Tibial nerve (tissue), 3 donors: ENCODE measurements around the gene IL17C.

Experiments
- POLR2A ChIP-seq, 2 donors: fragments of 450-650 bp; IDR thresholded peaks; one replicate each; pipeline ENCODE4 v1.6.1; 2017; ENCODE audit warnings: antibody characterized with exemption in 2 of 2, mild to moderate bottlenecking in 2 of 2, moderate library complexity in 2 of 2
- TF ChIP-seq, protein P1 (sequence below), 5 experiments: fragments of 200-600 bp in 3 of 5; fragments of 450-650 bp in 2 of 5; sonication (generic) in 3 of 5; IDR thresholded peaks; one replicate each; pipeline ENCODE4 v1.5.1; 2016 to 2019; ENCODE audit warnings: antibody characterized with exemption in 5 of 5, mild to moderate bottlenecking in 3 of 5, moderate library complexity in 2 of 5

DNA sequence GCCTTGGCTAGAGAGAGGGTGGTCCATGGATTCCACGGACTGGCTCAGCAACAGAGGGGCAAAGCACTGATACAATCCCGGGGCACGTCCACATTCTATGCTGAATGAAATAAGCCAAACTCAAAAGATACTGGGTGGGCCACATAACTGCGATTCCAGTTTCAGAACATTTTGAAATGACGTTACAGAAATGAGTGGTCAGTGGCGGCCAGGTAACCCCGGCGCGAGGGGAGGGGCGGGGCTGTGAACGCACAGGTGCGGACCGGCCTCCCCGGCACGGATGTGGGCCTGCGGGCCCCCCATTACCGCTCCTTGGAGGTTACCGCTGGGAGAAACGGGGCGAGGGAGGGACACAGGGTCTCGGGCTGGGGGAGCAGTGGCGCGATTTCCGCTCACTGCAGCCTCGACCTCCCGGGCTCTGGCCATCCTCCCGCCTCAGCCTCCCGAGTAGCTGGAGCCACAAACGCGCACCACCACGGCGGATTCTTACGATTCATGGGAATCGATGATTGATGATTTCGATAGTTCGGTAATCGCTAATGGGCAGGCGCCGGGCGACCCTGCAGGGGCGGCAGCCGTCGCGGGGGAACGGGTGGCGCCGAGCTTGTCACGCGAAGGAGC, 24.0 kb downstream of the IL17C start:
- TF ChIP-seq, protein P1, sequence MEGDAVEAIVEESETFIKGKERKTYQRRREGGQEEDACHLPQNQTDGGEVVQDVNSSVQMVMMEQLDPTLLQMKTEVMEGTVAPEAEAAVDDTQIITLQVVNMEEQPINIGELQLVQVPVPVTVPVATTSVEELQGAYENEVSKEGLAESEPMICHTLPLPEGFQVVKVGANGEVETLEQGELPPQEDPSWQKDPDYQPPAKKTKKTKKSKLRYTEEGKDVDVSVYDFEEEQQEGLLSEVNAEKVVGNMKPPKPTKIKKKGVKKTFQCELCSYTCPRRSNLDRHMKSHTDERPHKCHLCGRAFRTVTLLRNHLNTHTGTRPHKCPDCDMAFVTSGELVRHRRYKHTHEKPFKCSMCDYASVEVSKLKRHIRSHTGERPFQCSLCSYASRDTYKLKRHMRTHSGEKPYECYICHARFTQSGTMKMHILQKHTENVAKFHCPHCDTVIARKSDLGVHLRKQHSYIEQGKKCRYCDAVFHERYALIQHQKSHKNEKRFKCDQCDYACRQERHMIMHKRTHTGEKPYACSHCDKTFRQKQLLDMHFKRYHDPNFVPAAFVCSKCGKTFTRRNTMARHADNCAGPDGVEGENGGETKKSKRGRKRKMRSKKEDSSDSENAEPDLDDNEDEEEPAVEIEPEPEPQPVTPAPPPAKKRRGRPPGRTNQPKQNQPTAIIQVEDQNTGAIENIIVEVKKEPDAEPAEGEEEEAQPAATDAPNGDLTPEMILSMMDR (IDR thresholded peaks at IDR 0.05): no peak
- TF ChIP-seq POLR2A (IDR thresholded peaks at IDR 0.05): no peak
